ENCODE data around the gene ARID1B.

The ARID1B gene

DNA sequence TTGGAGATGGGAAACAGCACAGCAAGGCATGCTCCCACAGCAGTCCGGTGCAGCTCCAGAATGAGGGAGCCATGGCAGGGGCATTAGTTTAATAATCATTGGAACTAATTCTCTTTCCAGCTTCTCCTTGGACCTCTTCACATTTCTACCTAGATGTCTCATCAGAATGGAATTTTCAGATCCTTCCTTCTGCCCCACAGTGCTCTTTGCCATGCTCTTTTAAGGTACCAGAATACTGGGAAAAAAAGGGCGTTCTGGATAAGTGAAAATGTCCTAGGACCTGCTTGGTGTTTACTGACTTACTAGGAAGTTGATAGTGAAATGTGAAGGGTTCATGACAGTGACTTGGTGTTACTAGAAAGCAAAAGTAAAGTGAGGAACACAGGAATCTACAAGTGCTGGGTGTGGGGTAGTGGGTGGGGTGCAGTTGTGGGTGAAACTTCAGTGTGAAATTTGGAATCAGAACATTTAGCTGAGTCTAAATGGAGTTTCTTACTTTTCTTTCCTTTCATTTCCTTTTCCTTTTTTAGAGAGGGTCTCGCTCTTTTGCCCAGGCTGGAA is 207.1 kb downstream of the ARID1B start:
- Histone ChIP-seq H3K4me3 (ENCODE audit: low read length) (no peak overlapping the region), H3K4me1 (ENCODE audit: control insufficient read depth, insufficient read depth, low read length) (no peaks in the 10 kb centered on the region), H3K27ac (ENCODE audit: low read depth, low read length) (no peak overlapping the region), H3K27me3 (ENCODE audit: control insufficient read depth, insufficient read depth, low read length) (no peaks in the 10 kb centered on the region), H3K36me3 (ENCODE audit: control insufficient read depth, insufficient read depth, low read length) (no peaks in the 10 kb centered on the region), H3K9ac (ENCODE audit: low read length) (no peak overlapping the region)

DNA sequence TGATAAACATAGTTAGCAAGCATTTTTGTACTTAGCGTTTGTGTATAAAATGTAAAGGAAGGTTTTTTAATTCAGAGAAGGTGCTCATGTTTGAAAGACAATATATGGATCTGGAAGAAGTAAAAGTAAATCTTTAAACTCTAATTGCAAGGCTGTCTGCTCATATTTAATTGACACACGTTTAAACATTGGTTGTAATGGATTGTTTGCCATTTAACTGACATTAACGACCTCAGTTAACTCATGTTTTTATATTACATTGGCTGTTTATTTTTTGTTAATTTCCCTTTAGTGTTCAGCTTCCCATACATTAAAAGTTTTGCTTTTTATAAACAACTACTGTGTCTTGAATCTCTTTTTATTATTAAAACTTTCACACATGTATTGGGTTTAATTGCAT is 208.1 kb downstream of the ARID1B start:
- H3K27me3 ChIP-seq (ENCODE audit: control insufficient read depth, insufficient read depth, low read length), result no peaks in the 10 kb centered on the region
- H3K36me3 ChIP-seq (ENCODE audit: control insufficient read depth, insufficient read depth, low read length), result no peaks in the 10 kb centered on the region
- H3K4me3 ChIP-seq (ENCODE audit: low read length), result no peak overlapping the region
- H3K9ac ChIP-seq (ENCODE audit: low read length), result no peak overlapping the region
- no peaks in the 10 kb centered on the region for H3K4me1 ChIP-seq (ENCODE audit: control insufficient read depth, insufficient read depth, low read length)
- no peak overlapping the region for H3K27ac ChIP-seq (ENCODE audit: low read depth, low read length)

DNA sequence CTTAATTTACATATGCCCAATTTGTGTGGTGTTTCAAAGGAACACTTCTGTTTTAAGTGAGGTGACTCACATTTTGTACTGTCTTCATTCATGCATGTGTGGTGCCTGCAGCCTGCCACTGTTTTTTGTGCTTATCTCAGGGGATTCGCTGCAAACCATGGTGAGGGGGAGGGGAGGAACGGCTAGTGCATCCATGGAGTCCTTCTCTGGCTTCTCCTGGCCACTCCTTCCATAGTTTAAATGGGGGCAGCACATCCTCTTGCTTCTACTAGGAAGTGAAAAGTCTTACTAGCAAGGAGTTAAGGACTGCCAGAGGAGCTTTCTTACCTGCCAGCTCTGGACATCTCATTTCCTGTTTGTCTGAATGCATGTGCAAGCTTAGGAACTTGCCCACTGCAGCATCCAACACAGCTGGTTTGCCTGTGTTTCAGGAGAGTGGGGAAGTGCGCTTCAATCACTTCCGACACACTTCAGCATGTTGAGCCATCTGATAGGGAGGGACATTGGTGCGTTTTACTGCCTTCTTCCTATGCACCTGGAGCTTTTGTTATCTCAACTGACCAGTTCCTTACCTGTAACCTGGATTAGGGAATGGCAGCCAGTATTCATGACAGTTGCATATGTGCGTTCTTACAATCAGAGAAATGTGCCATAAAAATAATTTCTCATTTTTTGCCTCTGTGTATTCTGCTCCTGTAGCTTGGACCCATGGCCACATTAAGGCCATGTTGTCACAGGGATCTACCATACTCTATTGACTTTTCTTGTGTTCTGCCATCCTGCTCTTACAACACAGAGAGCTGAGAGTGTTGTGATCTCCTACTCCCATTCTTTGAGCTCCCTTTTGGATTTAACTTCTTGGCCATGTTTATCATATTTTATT is 211.3 kb downstream of the ARID1B start:
- H3K4me3 ChIP-seq (ENCODE audit: low read length), result no peak overlapping the region
- H3K27me3 ChIP-seq (ENCODE audit: control insufficient read depth, insufficient read depth, low read length), result no peaks in the 10 kb centered on the region
- no peak overlapping the region for H3K9ac ChIP-seq (ENCODE audit: low read length)
- no peaks in the 10 kb centered on the region for H3K36me3 ChIP-seq (ENCODE audit: control insufficient read depth, insufficient read depth, low read length)
- H3K27ac ChIP-seq (ENCODE audit: low read depth, low read length), result no peak overlapping the region
- no peaks in the 10 kb centered on the region for H3K4me1 ChIP-seq (ENCODE audit: control insufficient read depth, insufficient read depth, low read length)

DNA sequence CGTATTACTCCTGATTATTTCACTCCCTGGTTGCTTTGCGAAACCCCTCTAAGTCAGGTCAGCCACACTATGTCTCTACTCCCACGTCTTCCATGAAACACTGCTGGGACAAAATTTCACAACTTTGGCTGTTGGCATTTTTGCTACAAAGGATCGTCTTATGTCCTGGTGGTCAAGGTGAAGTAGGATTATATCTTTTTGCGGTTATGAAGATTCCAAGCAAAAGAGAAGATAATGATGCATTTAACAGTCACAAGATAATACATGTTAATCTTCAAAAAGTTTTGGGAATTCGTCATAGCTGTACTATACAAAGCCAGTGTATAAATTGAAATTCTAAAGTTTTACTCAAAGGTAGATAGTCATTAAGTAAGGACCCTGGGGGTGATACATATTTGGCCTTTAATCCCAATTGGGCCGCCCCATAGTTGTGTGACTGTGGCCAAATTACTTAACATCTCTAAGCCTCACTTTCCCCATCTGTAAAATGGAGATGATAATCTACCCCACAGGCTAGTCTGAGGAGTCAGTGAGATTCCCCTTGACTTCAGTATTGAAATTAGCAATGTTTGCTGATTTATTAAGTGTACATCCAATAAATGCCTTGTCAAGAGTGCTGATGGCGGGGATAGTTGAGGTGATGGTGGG is 212.1 kb downstream of the ARID1B start:
- H3K36me3 ChIP-seq (ENCODE audit: control insufficient read depth, insufficient read depth, low read length), result no peaks in the 10 kb centered on the region
- no peaks in the 10 kb centered on the region for H3K4me1 ChIP-seq (ENCODE audit: control insufficient read depth, insufficient read depth, low read length)
- H3K9ac ChIP-seq (ENCODE audit: low read length), result no peak overlapping the region
- H3K27ac ChIP-seq (ENCODE audit: low read depth, low read length), result no peak overlapping the region
- no peak overlapping the region for H3K4me3 ChIP-seq (ENCODE audit: low read length)
- H3K27me3 ChIP-seq (ENCODE audit: control insufficient read depth, insufficient read depth, low read length), result no peaks in the 10 kb centered on the region

DNA sequence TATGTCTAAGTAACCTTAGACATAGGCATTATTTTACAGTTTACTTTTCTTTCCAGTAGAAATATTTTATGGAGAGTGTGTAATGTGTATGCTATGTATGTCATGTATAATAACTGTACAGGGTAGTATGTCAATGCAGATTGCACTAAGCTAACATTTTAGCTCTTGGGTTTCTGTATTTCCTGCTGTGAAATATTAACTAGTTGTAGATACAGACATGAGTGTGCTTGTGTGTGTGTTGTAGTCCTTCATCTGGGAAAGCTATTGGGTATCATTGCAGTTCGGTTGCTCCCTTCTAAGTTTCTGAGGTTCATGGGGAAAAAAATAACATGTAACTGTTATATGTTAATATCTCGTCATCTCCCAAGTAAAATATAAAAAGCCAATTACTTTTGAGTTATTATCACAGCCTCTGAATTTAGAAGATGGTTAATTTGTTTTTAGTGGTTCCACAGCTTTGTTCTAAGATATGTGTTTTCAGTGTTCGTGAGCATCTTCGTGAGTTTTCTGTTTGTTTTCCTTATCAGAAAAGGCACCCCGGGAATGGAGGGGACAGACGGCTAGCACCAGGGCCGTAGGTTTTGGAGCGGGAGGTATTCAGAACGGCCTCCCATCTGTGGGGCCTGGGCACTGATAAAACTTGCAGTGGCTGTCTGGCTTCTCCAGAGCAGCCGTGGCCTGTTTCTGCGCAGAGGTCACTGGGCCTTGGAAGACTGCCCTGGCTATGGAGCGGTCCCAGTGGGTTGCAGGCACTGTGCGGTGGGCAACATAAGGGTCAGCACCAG is 215.0 kb downstream of the ARID1B start:
- Histone ChIP-seq H3K27ac (ENCODE audit: low read depth, low read length) (no peak overlapping the region), H3K4me1 (ENCODE audit: control insufficient read depth, insufficient read depth, low read length) (no peaks in the 10 kb centered on the region), H3K9ac (ENCODE audit: low read length) (no peak overlapping the region), H3K36me3 (ENCODE audit: control insufficient read depth, insufficient read depth, low read length) (no peaks in the 10 kb centered on the region), H3K27me3 (ENCODE audit: control insufficient read depth, insufficient read depth, low read length) (no peaks in the 10 kb centered on the region), H3K4me3 (ENCODE audit: low read length) (no peak overlapping the region)

DNA sequence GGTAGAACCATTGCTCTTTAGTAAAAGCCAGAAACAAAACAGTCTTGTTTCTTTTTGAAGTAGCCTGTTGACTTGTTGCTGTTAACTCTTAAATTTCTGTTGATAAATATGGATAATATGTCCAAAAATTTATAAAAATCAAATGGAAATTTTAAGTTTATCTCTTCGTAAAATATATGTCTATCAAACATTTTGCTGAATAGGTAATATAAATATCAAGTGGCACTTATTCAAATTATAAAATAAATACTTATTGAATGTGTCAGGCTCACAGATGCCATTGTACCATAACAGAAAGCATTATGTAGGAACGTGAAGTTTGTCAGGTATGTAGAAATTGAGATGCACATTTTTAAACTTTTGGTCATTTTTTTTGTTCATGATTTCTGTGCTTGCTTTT is 216.5 kb downstream of the ARID1B start:
- no peaks in the 10 kb centered on the region for H3K27me3 ChIP-seq (ENCODE audit: control insufficient read depth, insufficient read depth, low read length)
- H3K4me3 ChIP-seq (ENCODE audit: low read length), result no peak overlapping the region
- H3K27ac ChIP-seq (ENCODE audit: low read depth, low read length), result no peak overlapping the region
- no peaks in the 10 kb centered on the region for H3K4me1 ChIP-seq (ENCODE audit: control insufficient read depth, insufficient read depth, low read length)
- no peak overlapping the region for H3K9ac ChIP-seq (ENCODE audit: low read length)
- no peaks in the 10 kb centered on the region for H3K36me3 ChIP-seq (ENCODE audit: control insufficient read depth, insufficient read depth, low read length)

DNA sequence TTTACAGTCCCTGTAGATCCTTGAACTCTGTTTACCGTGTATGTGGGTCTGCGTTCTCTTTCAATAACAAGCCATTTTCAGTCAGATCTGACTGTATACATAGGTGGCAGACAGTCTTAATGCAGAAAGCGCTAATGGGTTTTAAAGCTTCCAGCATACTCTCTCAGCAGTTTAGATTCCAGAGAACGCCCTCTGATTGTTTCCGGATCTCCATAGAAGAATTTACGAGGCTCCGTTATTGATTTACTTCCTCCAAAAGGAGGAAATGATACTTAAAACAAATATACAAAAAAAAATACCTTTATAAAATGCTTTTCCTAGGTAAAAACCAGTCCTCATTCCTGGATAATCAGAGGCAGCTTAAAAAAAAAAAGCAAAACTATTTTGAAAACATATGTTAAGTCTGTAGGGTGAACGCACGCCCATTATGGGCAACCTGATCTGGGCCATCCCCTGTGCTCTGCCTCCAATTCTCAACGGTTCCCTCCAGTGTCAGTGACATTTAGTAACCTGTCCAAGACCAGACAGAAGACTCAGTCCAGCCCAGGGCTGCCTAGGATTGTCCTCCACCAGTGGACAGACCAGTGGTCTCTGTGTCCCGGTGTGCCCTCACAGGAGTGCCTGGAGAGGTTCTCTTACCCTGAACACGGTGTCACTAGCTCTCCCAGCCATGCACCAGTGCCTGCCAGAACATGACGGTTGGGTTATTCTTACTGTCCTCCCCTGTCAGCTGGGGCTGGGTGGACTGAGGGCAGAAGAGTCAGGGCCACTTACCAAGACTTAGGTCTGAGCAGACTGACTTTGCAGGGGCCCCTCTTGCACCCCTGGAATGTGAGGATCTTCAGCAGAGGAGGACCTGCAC is 217.3 kb downstream of the ARID1B start:
- Histone ChIP-seq H3K4me1 (ENCODE audit: control insufficient read depth, insufficient read depth, low read length) (no peaks in the 10 kb centered on the region), H3K36me3 (ENCODE audit: control insufficient read depth, insufficient read depth, low read length) (no peaks in the 10 kb centered on the region), H3K9ac (ENCODE audit: low read length) (no peak overlapping the region), H3K27me3 (ENCODE audit: control insufficient read depth, insufficient read depth, low read length) (no peaks in the 10 kb centered on the region), H3K27ac (ENCODE audit: low read depth, low read length) (no peak overlapping the region), H3K4me3 (ENCODE audit: low read length) (no peak overlapping the region)

DNA sequence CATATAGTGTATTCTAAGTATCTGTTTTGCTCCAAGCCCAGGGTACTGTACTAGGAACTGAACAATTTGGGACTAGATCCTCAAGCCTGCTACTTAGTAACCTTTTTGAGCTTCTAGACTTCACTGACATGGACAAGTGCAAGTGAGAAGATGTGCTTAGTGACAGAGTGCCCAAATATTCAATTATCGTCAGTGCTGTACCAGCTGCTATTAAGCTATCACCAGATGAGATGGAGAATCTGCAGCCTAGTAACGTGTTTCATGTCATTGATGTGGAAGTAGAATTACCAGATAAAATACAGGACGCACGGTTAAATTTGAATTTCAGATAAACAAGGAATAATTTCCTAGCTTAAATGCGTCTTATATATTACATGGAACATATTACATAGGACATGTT is 218.3 kb downstream of the ARID1B start:
- Histone ChIP-seq H3K4me1 (ENCODE audit: control insufficient read depth, insufficient read depth, low read length) (no peaks in the 10 kb centered on the region), H3K4me3 (ENCODE audit: low read length) (no peak overlapping the region), H3K9ac (ENCODE audit: low read length) (no peak overlapping the region), H3K36me3 (ENCODE audit: control insufficient read depth, insufficient read depth, low read length) (no peaks in the 10 kb centered on the region), H3K27ac (ENCODE audit: low read depth, low read length) (no peak overlapping the region), H3K27me3 (ENCODE audit: control insufficient read depth, insufficient read depth, low read length) (no peaks in the 10 kb centered on the region)

DNA sequence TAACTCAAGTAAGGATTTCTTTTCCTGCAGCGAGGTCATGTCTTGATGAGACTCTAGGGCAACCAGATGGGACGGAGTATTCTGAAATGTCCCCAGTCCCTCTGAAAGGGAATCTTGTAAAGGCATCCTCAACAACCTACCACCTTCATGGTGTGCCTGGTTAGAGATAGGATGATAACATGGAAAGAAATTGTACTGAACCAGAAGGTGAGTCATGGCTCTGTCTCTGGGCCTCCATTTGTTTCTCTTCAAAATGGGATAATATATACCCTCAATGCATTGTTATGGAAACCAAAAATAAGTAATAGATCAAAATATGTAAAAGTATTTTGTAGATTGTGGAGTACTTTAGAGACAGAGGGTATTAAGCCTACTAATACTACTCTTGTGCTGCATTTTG is 219.1 kb downstream of the ARID1B start:
- no peak overlapping the region for H3K9ac ChIP-seq (ENCODE audit: low read length)
- H3K27ac ChIP-seq (ENCODE audit: low read depth, low read length), result no peak overlapping the region
- H3K36me3 ChIP-seq (ENCODE audit: control insufficient read depth, insufficient read depth, low read length), result no peaks in the 10 kb centered on the region
- H3K27me3 ChIP-seq (ENCODE audit: control insufficient read depth, insufficient read depth, low read length), result no peaks in the 10 kb centered on the region
- no peak overlapping the region for H3K4me3 ChIP-seq (ENCODE audit: low read length)
- no peaks in the 10 kb centered on the region for H3K4me1 ChIP-seq (ENCODE audit: control insufficient read depth, insufficient read depth, low read length)

DNA sequence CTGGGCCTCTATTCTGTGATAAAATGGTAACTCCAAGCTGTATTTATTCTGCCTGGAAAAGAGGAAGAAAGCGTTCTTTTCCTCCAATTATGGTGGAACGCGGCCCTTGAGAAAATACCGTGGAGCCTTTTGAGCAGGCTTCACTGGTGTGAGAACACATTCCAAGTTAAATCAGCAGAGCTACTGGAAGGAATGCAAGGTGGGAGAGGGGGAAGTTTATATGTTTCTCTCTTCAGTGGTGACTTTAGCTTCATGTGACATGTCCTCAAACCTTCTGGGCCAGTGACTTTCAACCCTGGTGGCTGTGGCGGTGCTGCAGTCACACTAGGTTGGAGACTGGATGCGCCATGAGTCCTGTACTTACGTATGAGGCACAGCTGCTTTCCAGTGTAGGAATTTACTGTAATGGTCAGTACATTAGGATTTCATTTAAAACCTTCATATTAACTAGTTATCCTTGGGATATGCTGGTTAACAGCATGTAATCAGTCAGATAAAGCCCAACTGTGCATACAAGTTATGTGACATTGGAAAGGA is 221.7 kb downstream of the ARID1B start:
- H3K27ac ChIP-seq (ENCODE audit: low read depth, low read length), result no peak overlapping the region
- H3K36me3 ChIP-seq (ENCODE audit: control insufficient read depth, insufficient read depth, low read length), result no peaks in the 10 kb centered on the region
- H3K4me1 ChIP-seq (ENCODE audit: control insufficient read depth, insufficient read depth, low read length), result no peaks in the 10 kb centered on the region
- no peaks in the 10 kb centered on the region for H3K27me3 ChIP-seq (ENCODE audit: control insufficient read depth, insufficient read depth, low read length)
- no peak overlapping the region for H3K9ac ChIP-seq (ENCODE audit: low read length)
- H3K4me3 ChIP-seq (ENCODE audit: low read length), result no peak overlapping the region

DNA sequence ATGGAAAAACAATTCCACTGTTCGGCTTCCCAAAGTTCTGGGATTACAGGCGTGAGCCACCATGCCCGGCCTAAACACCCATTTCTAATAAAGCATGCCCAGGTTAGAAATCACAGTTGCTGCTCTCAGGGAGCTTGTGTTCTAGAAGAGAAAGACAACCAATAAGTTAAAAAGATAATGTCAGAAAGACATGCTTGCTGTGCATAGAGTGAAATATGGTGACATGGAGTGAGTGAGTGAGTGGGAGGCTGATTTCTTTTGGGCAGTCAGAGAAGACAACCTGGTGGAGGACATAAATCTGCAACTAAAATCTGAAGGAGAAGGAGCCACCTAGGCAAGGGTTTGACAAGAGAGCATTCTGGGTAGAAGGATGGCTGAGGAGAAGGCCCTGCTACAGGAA is 222.6 kb downstream of the ARID1B start:
- H3K27me3 ChIP-seq (ENCODE audit: control insufficient read depth, insufficient read depth, low read length), result no peaks in the 10 kb centered on the region
- no peak overlapping the region for H3K9ac ChIP-seq (ENCODE audit: low read length)
- H3K27ac ChIP-seq (ENCODE audit: low read depth, low read length), result no peak overlapping the region
- no peak overlapping the region for H3K4me3 ChIP-seq (ENCODE audit: low read length)
- H3K36me3 ChIP-seq (ENCODE audit: control insufficient read depth, insufficient read depth, low read length), result no peaks in the 10 kb centered on the region
- H3K4me1 ChIP-seq (ENCODE audit: control insufficient read depth, insufficient read depth, low read length), result no peaks in the 10 kb centered on the region

All from rectal smooth muscle tissue (tissue), 1 donor.